Keratinocyte (primary cell): ENCODE results near the gene RASA1. TPM values are rescaled to one million over a fixed set of nuclear protein-coding genes. Genes with fewer than 3 reads are reported as not detected.

ENCODE experiments used
- DNase-seq: peaks from one replicate; pipeline ENCODE4 v3.0.0-alpha.2; 2011; ENCODE audit warnings: low read depth, missing footprints, low spot score
- FAIRE-seq: peaks from 2 replicates; lab custom pipeline; 2011; peaks lifted over from hg19 to GRCh38; lab: Jason Lieb, UNC
- H2AFZ ChIP-seq: 2 replicates; pipeline ENCODE4 v1.6.0; 2012; ENCODE audit warnings: low read length, control low read depth, inconsistent platforms; ENCODE audit not compliant: control insufficient read depth
- H3K27ac ChIP-seq: 2 replicates; pipeline ENCODE4 v1.5.1; 2011; ENCODE audit warnings: low read length; ENCODE audit not compliant: control insufficient read depth, insufficient read depth
- H3K27me3 ChIP-seq: 3 replicates; pipeline ENCODE4 v1.6.0; 2011; ENCODE audit warnings: low read length; ENCODE audit not compliant: control insufficient read depth, insufficient read depth; ENCODE audit errors: extremely low read depth
- H3K36me3 ChIP-seq, 2 experiments: 2 replicates in 1 of 2; 3 replicates in 1 of 2; pipeline ENCODE4 v1.5.1; 2011; ENCODE audit warnings: low read length in 2 of 2, mild to moderate bottlenecking in 1 of 2; ENCODE audit not compliant: control insufficient read depth in 2 of 2, insufficient read depth in 2 of 2; ENCODE audit errors: extremely low read depth in 1 of 2
- H3K4me1 ChIP-seq: 3 replicates; pipeline ENCODE4 v1.5.1; 2011; ENCODE audit warnings: low read length; ENCODE audit not compliant: control insufficient read depth, insufficient read depth; ENCODE audit errors: extremely low read depth
- H3K4me2 ChIP-seq: 3 replicates; pipeline ENCODE4 v1.6.0; 2011; ENCODE audit warnings: low read depth, low read length; ENCODE audit not compliant: control insufficient read depth, insufficient read depth; ENCODE audit errors: extremely low read depth
- H3K4me3 ChIP-seq, 3 experiments: fragments of 200-600 bp in 1 of 3; sonication (generic) in 1 of 3; 2 replicates in 2 of 3; 3 replicates in 1 of 3; pipeline ENCODE4 v1.5.1; 2011 to 2016; ENCODE audit warnings: low read length in 3 of 3, mild to moderate bottlenecking in 3 of 3, control low read depth in 2 of 3, inconsistent platforms in 1 of 3, low read depth in 1 of 3, mixed read lengths in 1 of 3, mixed run types in 1 of 3, moderate library complexity in 1 of 3; ENCODE audit not compliant: control insufficient read depth in 2 of 3, insufficient read depth in 2 of 3; ENCODE audit errors: extremely low read depth in 1 of 3
- H3K79me2 ChIP-seq: 2 replicates; pipeline ENCODE4 v1.6.0; 2012; ENCODE audit warnings: low read length; ENCODE audit not compliant: control insufficient read depth, insufficient read depth
- H3K9ac ChIP-seq: 3 replicates; pipeline ENCODE4 v1.6.0; 2011; ENCODE audit warnings: low read length; ENCODE audit not compliant: control insufficient read depth, insufficient read depth; ENCODE audit errors: extremely low read depth
- H3K9me1 ChIP-seq: 3 replicates; pipeline ENCODE4 v1.6.0; 2011; ENCODE audit warnings: low read length; ENCODE audit not compliant: control insufficient read depth, insufficient read depth; ENCODE audit errors: extremely low read depth
- H3K9me3 ChIP-seq: 2 replicates; pipeline ENCODE4 v1.5.1; 2012; ENCODE audit warnings: low read depth, low read length; ENCODE audit not compliant: control insufficient read depth
- H4K20me1 ChIP-seq: 3 replicates; pipeline ENCODE4 v1.6.0; 2011; ENCODE audit warnings: low read length; ENCODE audit not compliant: control insufficient read depth, insufficient read depth; ENCODE audit errors: extremely low read depth
- CTCF ChIP-seq, 3 experiments: IDR thresholded peaks in 1 of 3; conservative IDR thresholded peaks in 1 of 3; optimal IDR thresholded peaks in 1 of 3; 2 replicates in 2 of 3; 3 replicates in 1 of 3; pipeline versions ENCODE3 to v1.5.1; 2011; ENCODE audit warnings: low read length in 3 of 3, mild to moderate bottlenecking in 3 of 3, moderate library complexity in 2 of 3, control low read depth in 1 of 3, inconsistent platforms in 1 of 3; ENCODE audit not compliant: insufficient read depth in 2 of 3; ENCODE audit errors: extremely low read depth in 1 of 3
- EZH2 ChIP-seq: IDR thresholded peaks from one replicate; pipeline ENCODE4 v1.6.1; 2012; ENCODE audit warnings: inconsistent platforms, mild to moderate bottlenecking, low read length, moderate library complexity
- dilution Hi-C: fragments of 300-500 bp; cut with MboI; formaldehyde crosslinking; loops from one replicate; pipeline ENCODE4 v1.7.0; 2020; ENCODE audit warnings: low sequenced_read_pairs; ENCODE audit not compliant: extremely low pct_ligation_motif_present
- polyA plus RNA-seq, 5 experiments: library from polyadenylated mRNA; depleted of rRNA in 3 of 5; stranded (reverse) in 3 of 5; stranded (forward) in 1 of 5; unstranded in 1 of 5; fragments of >200 nt; gene quantifications; 1 replicate in 1 of 5; 2 replicates in 3 of 5; 3 replicates in 1 of 5; pipeline versions ENCODE4 v1.2.1 to v1.2.3, GENCODE V29; 2011 to 2012; ENCODE audit warnings: missing spikeins in 2 of 5, low read depth in 1 of 5, low replicate concordance in 1 of 5

RASA1 gene
- polyA plus RNA-seq, 1 donor (not counting 4 experiments of a cell fraction or from before 2014, with no cell fraction given): 57.9 TPM

GRCh38 chr5:87411586-87411972 is 143.9 kb downstream of the RASA1 start:
- Histone ChIP-seq H3K4me1 (peaks cover 9% of the 10 kb centered on the region), H3K79me2 (peaks cover 33% of the 10 kb centered on the region), H3K9ac (peak overlapping the region; percentile 95), H3K27ac (peak overlapping the region; percentile 89), H3K4me2 (peak overlapping the region; percentile 86), H3K36me3 (peaks cover 5 to 6% of the 10 kb centered on the region in 2 experiments), H3K9me3 (no peaks in the 10 kb centered on the region), H3K4me3 (peak overlapping the region; percentile 65 to 99 (median 95)), H3K9me1 (no peaks in the 10 kb centered on the region), H2AFZ (peak overlapping the region; percentile 98), H3K27me3 (no peaks in the 10 kb centered on the region), H4K20me1 (no peaks in the 10 kb centered on the region)
- DNase-seq (no peak), FAIRE-seq (no peak)
- TF ChIP-seq CTCF (optimal IDR thresholded peaks at IDR 0.05 in 1 of 3, IDR thresholded peaks at IDR 0.05 in 1 of 3, conservative IDR thresholded peaks at IDR 0.05 in 1 of 3; ENCODE audit: extremely low read depth in 1 of 3, insufficient read depth in 2 of 3, low read length in 3 of 3): no peak
- TF ChIP-seq EZH2: no peak
- dilution Hi-C loops: no loop called here

GRCh38 chr5:87411973-87412629 is 144.4 kb downstream of the RASA1 start:
- H3K9me1 ChIP-seq: no peaks in the 10 kb centered on the region
- H3K4me3 ChIP-seq: peak overlapping the region; percentile 65 to 99 (median 95)
- peaks cover 33% of the 10 kb centered on the region for H3K79me2 ChIP-seq
- peak; percentile 64 for FAIRE-seq
- peak overlapping the region; percentile 89 for H3K27ac ChIP-seq
- no peaks in the 10 kb centered on the region for H3K9me3 ChIP-seq
- H3K9ac ChIP-seq: peak overlapping the region; percentile 95
- no peak for DNase-seq
- no peaks in the 10 kb centered on the region for H4K20me1 ChIP-seq
- H3K27me3 ChIP-seq: no peaks in the 10 kb centered on the region
- peak overlapping the region; percentile 98 for H2AFZ ChIP-seq
- dilution Hi-C loops: no loop called here
- peaks cover 5 to 6% of the 10 kb centered on the region in 2 experiments for H3K36me3 ChIP-seq
- TF ChIP-seq EZH2 (no peak), CTCF (optimal IDR thresholded peaks at IDR 0.05 in 1 of 3, IDR thresholded peaks at IDR 0.05 in 1 of 3, conservative IDR thresholded peaks at IDR 0.05 in 1 of 3; ENCODE audit: extremely low read depth in 1 of 3, insufficient read depth in 2 of 3, low read length in 3 of 3) (no peak)
- H3K4me2 ChIP-seq: peak overlapping the region; percentile 86
- H3K4me1 ChIP-seq: peaks cover 9% of the 10 kb centered on the region
